ENCODE measurements around the gene IFRD1. TPM values are rescaled to one million over a fixed set of nuclear protein-coding genes. Genes with fewer than 3 reads are reported as not detected.

Gene IFRD1, protein sequence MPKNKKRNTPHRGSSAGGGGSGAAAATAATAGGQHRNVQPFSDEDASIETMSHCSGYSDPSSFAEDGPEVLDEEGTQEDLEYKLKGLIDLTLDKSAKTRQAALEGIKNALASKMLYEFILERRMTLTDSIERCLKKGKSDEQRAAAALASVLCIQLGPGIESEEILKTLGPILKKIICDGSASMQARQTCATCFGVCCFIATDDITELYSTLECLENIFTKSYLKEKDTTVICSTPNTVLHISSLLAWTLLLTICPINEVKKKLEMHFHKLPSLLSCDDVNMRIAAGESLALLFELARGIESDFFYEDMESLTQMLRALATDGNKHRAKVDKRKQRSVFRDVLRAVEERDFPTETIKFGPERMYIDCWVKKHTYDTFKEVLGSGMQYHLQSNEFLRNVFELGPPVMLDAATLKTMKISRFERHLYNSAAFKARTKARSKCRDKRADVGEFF
- total RNA-seq = 100 to 1,000 TPM; 244 to 278 (median 261) TPM
- 147 TPM for total RNA-seq (2013)

DNA sequence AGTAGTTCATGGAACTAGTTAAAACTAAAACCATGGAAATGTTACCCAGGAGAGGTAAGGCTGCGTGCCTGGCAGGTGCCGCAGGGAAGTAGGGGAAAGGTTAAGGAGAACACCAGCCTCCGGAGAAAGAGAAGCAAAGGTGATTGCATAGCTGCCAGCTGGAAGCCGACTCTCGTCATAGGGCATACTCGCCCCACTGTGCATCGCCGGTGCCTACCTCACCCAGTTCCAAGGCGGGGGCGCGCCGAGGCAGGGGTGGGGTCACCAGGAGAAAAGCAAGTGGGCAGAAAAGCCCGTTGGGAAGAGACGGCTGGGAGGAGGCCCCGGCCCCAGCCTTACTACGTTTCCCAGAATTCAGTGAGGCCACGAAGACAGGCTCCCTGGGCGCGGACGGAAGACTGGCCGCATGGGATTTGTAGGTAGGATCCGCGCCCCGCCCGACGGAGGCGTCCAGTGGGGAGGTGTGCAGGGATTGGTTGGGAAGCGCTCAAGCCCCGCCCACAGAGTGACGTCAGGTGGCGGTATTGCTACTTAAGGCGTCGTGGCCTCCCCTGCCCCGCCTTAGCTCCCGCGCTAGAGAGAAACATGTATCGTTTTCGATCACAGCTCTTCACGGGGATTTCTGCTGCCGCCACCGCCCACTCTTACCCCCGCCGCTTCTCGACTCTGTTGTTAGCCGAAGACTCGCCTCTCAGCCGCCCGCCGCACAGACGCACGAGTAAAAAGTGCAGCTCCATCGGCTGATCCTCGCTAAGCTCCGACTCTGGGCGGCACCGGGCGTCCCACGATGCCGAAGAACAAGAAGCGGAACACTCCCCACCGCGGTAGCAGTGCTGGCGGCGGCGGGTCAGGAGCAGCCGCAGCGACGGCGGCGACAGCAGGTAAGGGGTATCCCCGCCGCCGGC is at the start of gene IFRD1:
Gene IFRD1 (plus strand): TSS at position 559 of the 905 bp plus-strand sequence. CDS start 229 bp downstream, at position 788.
- H3K9me3 ChIP-seq (ENCODE audit: control insufficient read depth, insufficient read depth, low read length) = no peaks in the 10 kb centered on the region
- no peaks in the 10 kb centered on the region for H3K27me3 ChIP-seq (ENCODE audit: control insufficient read depth, insufficient read depth, low read length)
- no peaks in the 10 kb centered on the region for H3K36me3 Mint-ChIP-seq
- H3K27ac ChIP-seq (ENCODE audit: low read length) = peak within 1 kb of the TSS; percentile 97
- intact Hi-C loops (cut with micrococcal nuclease) = loop anchor here (1.0 to 5.0 kb wide), 6 partner anchors 59 to 888 kb away; partner anchors contain the start of genes DOCK4, IMMP2L, SMIM30 and TMEM168
- TF ChIP-seq, protein P1, sequence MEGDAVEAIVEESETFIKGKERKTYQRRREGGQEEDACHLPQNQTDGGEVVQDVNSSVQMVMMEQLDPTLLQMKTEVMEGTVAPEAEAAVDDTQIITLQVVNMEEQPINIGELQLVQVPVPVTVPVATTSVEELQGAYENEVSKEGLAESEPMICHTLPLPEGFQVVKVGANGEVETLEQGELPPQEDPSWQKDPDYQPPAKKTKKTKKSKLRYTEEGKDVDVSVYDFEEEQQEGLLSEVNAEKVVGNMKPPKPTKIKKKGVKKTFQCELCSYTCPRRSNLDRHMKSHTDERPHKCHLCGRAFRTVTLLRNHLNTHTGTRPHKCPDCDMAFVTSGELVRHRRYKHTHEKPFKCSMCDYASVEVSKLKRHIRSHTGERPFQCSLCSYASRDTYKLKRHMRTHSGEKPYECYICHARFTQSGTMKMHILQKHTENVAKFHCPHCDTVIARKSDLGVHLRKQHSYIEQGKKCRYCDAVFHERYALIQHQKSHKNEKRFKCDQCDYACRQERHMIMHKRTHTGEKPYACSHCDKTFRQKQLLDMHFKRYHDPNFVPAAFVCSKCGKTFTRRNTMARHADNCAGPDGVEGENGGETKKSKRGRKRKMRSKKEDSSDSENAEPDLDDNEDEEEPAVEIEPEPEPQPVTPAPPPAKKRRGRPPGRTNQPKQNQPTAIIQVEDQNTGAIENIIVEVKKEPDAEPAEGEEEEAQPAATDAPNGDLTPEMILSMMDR (IDR thresholded peaks at IDR 0.05) = no peak
- peak within 1 kb of the TSS; percentile 99 for H3K4me3 Mint-ChIP-seq
- H3K4me3 ChIP-seq (ENCODE audit: low read length) = peak within 1 kb of the TSS; percentile 90
- no peaks in the 10 kb centered on the region for H3K27me3 Mint-ChIP-seq (ENCODE audit: low read depth in 2 of 2)
- WGBS (ENCODE audit: insufficient coverage) = under 1% methylated on average over 73 of the region's 73 CpGs
- ATAC-seq = peak; percentile 81 to 94 (median 84)
- DNase-seq = peak; percentile 97 to 99
- no peaks in the 10 kb centered on the region for H3K9me3 Mint-ChIP-seq
- no peaks in the 10 kb centered on the region for H3K36me3 ChIP-seq (ENCODE audit: control insufficient read depth, insufficient read depth, low read length)
- H3K4me1 Mint-ChIP-seq = peaks cover 36 to 38% of the 10 kb centered on the region in 2 donors
- H3K27ac Mint-ChIP-seq = peak within 1 kb of the TSS; percentile 99
- H3K4me1 ChIP-seq (ENCODE audit: control insufficient read depth, insufficient read depth, low read length) = peaks cover 17% of the 10 kb centered on the region

DNA sequence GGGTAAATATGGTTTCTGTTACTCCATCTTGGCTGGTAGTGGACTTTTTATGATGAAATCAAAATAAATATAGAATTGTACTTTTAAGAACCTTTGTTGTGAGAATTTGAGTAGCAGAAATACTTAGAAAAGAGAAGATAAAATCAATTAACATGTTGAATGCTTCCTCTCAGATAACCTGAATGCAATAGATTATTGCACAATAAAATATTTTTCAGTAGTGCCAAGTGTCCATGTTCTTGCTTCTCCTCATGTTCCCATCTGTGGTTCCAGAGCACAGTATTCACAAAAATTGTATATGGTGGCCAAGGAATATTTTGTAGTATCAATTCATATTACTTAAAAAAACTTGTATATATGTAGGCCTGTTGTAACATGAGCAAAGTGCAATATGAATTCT is 45.9 kb upstream of the IFRD1 start:
- Mint-ChIP-seq H3K27ac (no peak overlapping the region), H3K4me3 (no peak overlapping the region), H3K9me3 (no peaks in the 10 kb centered on the region), H3K4me1 (no peaks in the 10 kb centered on the region), H3K36me3 (no peaks in the 10 kb centered on the region), H3K27me3 (ENCODE audit: low read depth in 2 of 2) (peaks cover 8 to 35% of the 10 kb centered on the region in 2 donors)
- Histone ChIP-seq H3K27me3 (ENCODE audit: control insufficient read depth, insufficient read depth, low read length) (peaks cover 5% of the 10 kb centered on the region), H3K4me3 (ENCODE audit: low read length) (no peak overlapping the region), H3K4me1 (ENCODE audit: control insufficient read depth, insufficient read depth, low read length) (no peaks in the 10 kb centered on the region), H3K27ac (ENCODE audit: low read length) (no peak overlapping the region), H3K36me3 (ENCODE audit: control insufficient read depth, insufficient read depth, low read length) (no peaks in the 10 kb centered on the region), H3K9me3 (ENCODE audit: control insufficient read depth, insufficient read depth, low read length) (no peaks in the 10 kb centered on the region)
- TF ChIP-seq, protein P1 (IDR thresholded peaks at IDR 0.05) = no peak
- DNase-seq (no peak), ATAC-seq (no peak)
- intact Hi-C loops (cut with micrococcal nuclease) = no loop called here

DNA sequence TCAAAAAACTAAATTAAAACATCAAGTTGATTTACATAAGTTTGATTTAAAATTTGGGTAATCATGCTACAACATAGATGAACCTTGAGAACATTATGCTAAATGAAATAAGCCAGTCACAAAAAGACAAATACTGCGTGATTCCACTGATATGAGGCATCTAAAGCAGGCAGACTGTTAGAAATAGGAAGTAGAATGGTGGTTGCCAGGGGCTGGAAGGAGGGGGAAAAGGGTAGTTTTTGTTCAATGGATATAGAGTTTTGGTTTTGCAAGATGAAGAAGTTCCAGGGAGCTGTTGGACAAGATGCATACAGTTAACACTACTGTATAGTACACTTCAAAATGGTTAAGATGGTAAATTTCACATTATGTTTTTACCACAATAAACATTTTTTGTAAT is 45.0 kb upstream of the IFRD1 start:
- Mint-ChIP-seq H3K4me3 (no peak overlapping the region), H3K9me3 (no peaks in the 10 kb centered on the region), H3K36me3 (no peaks in the 10 kb centered on the region), H3K27ac (no peak overlapping the region), H3K4me1 (no peaks in the 10 kb centered on the region), H3K27me3 (ENCODE audit: low read depth in 2 of 2) (peaks cover 13 to 34% of the 10 kb centered on the region in 2 donors)
- H3K9me3 ChIP-seq (ENCODE audit: control insufficient read depth, insufficient read depth, low read length) = no peaks in the 10 kb centered on the region
- H3K27me3 ChIP-seq (ENCODE audit: control insufficient read depth, insufficient read depth, low read length) = peaks cover 5% of the 10 kb centered on the region
- WGBS (ENCODE audit: insufficient coverage) = 88% methylated on average over 1 of the region's 1 CpG
- DNase-seq (no peak), ATAC-seq (no peak)
- TF ChIP-seq, protein P1 (IDR thresholded peaks at IDR 0.05) = no peak
- no peak overlapping the region for H3K27ac ChIP-seq (ENCODE audit: low read length)
- H3K4me1 ChIP-seq (ENCODE audit: control insufficient read depth, insufficient read depth, low read length) = no peaks in the 10 kb centered on the region
- no peaks in the 10 kb centered on the region for H3K36me3 ChIP-seq (ENCODE audit: control insufficient read depth, insufficient read depth, low read length)
- intact Hi-C loops (cut with micrococcal nuclease) = no loop called here
- H3K4me3 ChIP-seq (ENCODE audit: low read length) = no peak overlapping the region

Data from natural killer cell (primary cell).